ENCODE results near the gene PSAPL1. TPM values are rescaled to one million over a fixed set of nuclear protein-coding genes. Genes with fewer than 3 reads are reported as not detected.

The PSAPL1 gene
- total and polyA plus RNA-seq, 7 donors, result 0.01 TPM; not detected in 6

DNA sequence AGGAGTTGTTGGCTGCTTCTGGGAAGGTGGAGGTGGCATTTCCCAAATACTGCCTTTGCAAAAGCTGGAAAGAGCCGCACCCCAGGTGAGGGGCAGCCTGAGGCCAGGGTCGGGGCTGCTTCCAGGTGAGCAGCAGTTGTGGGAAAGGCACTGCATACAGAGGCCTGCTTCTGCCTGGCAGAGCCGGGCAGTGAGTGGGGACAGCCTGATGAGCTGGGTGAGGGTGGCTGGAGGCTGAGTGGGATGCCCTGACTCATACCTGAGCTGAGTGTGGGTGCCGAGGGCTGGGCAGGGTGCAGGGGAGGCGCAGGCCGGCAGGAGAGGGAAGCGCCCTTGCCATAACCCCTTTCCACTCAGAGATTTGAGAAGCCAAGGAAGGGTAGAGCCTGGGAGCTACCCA, 6.5 kb upstream of the PSAPL1 start:
- H3K4me1 ChIP-seq, result no peaks in the 10 kb centered on the region

DNA sequence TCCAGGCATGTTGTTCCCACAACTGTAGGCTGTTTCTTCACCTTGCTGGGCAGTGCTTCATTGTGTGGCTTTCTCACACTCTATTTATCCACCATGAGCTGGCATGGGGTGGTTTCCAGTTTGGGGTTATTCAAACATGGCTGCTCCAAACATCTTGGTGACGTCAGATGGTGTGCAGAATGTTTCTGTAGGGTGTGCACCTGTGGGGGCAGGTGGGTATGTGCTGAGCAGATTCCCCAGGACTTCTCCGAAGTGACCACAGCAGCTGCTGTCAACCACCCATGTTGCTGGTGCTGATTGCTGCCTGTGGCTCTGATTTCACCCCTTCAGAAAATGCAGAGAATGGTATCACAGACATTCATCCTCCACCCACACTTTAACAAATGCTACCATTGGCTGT, 5.0 kb upstream of the PSAPL1 start:
- H3K27me3 ChIP-seq, result no peaks in the 10 kb centered on the region
- no peak overlapping the region for H3K27ac ChIP-seq
- WGBS, 2 donors, result 94% methylated on average over 2 of the region's 2 CpGs
- no peak overlapping the region for H3K4me3 ChIP-seq
- peaks cover 0 to 6% (median 0%) of the 10 kb centered on the region in 4 donors for H3K4me1 ChIP-seq
- no peaks in the 10 kb centered on the region for H3K9me3 ChIP-seq
- TF ChIP-seq, protein P1, sequence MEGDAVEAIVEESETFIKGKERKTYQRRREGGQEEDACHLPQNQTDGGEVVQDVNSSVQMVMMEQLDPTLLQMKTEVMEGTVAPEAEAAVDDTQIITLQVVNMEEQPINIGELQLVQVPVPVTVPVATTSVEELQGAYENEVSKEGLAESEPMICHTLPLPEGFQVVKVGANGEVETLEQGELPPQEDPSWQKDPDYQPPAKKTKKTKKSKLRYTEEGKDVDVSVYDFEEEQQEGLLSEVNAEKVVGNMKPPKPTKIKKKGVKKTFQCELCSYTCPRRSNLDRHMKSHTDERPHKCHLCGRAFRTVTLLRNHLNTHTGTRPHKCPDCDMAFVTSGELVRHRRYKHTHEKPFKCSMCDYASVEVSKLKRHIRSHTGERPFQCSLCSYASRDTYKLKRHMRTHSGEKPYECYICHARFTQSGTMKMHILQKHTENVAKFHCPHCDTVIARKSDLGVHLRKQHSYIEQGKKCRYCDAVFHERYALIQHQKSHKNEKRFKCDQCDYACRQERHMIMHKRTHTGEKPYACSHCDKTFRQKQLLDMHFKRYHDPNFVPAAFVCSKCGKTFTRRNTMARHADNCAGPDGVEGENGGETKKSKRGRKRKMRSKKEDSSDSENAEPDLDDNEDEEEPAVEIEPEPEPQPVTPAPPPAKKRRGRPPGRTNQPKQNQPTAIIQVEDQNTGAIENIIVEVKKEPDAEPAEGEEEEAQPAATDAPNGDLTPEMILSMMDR (IDR thresholded peaks at IDR 0.05), result no peak
- TF ChIP-seq POLR2A (IDR thresholded peaks at IDR 0.05), result no peak
- no peak for TF ChIP-seq POLR2AphosphoS5 (IDR thresholded peaks at IDR 0.05)
- no peak for TF ChIP-seq EP300 (IDR thresholded peaks at IDR 0.05)
- intact Hi-C loops (cut with DNase I), result no loop called here
- no peaks in the 10 kb centered on the region for H3K36me3 ChIP-seq
- DNase-seq, result no peak

More for the DNA sequence above, 6.5 kb upstream of the PSAPL1 start:
- no peaks in the 10 kb centered on the region for H3K27me3 ChIP-seq
- no peaks in the 10 kb centered on the region for H3K36me3 ChIP-seq
- no peak overlapping the region for H3K4me3 ChIP-seq
- no peak overlapping the region for H3K27ac ChIP-seq
- 75 to 83% methylated on average over 7 of the region's 7 CpGs for WGBS, 2 donors
- DNase-seq, result no peak
- intact Hi-C loops (cut with DNase I), result no loop called here
- TF ChIP-seq, protein P1 (IDR thresholded peaks at IDR 0.05), result no peak
- TF ChIP-seq POLR2AphosphoS5 (IDR thresholded peaks at IDR 0.05) (no peak), EP300 (IDR thresholded peaks at IDR 0.05) (no peak)
- no peaks in the 10 kb centered on the region for H3K9me3 ChIP-seq

DNA sequence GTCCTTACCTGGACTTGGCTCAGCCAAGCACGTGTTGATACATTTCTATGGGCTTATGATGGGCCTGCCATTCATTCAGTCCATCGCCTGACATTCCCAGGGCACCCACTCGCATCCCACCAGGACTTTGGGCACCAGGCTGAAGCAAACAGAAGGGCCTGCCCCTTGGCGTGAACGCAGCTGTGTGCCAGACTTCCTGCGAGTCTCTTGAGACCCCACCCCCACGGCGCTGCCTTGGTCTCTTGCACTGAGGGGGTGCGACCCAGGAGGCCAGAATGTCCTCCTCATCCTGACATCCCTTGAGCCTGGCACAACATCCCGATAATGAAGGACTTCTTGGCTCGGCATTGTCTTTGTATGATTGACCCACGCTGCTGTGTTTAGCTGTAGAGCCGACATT, 1.5 kb upstream of the PSAPL1 start:
- no peak overlapping the region for H3K27ac ChIP-seq
- DNase-seq, result no peak
- intact Hi-C loops (cut with DNase I), result no loop called here
- no peak overlapping the region for H3K4me3 ChIP-seq
- H3K36me3 ChIP-seq, result no peaks in the 10 kb centered on the region
- TF ChIP-seq EP300 (IDR thresholded peaks at IDR 0.05) (no peak), POLR2AphosphoS5 (IDR thresholded peaks at IDR 0.05) (no peak), POLR2A (IDR thresholded peaks at IDR 0.05) (no peak)
- TF ChIP-seq, protein P1 (IDR thresholded peaks at IDR 0.05), result no peak
- peaks cover 0 to 7% (median 0%) of the 10 kb centered on the region in 4 donors for H3K4me1 ChIP-seq
- no peaks in the 10 kb centered on the region for H3K9me3 ChIP-seq
- no peaks in the 10 kb centered on the region for H3K27me3 ChIP-seq
- 82 to 85% methylated on average over 13 of the region's 13 CpGs for WGBS, 2 donors

DNA sequence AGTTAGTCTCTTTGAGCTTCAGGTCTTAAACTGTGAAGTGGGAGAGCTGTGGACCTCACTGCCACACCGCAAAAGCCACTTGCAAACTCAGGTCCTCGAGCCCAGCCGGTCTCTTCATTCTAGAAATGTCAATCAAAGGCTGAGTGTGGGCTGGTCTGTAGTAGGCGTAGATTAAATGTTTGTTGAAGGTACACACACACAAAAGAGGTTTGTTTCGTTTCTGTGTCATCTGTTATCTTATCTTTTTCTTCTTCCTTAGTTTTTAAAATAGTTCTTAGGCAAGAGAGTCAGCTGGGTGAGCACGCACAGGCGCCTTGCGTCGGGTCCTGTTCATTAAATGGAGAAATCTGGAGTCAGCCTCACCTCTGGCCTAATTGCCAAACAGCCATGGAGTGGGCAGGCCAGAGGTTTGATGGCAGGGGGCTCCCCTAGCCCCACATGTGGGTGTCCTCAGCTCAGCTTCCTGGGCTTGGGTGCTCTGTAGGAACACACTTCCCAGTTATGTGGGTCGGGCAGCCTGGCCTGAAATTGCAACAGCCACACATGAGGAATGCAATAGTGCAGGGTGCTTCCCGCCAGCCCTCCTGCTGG, 836 bp upstream of the PSAPL1 start:
- Histone ChIP-seq H3K36me3 (no peaks in the 10 kb centered on the region), H3K4me1 (peaks cover 0 to 7% (median 0%) of the 10 kb centered on the region in 4 donors), H3K27ac (no peak overlapping the region), H3K27me3 (no peaks in the 10 kb centered on the region), H3K4me3 (no peak overlapping the region), H3K9me3 (no peaks in the 10 kb centered on the region)
- 74 to 78% methylated on average over 11 of the region's 11 CpGs for whole genome bisulfite sequencing, 2 donors
- no peak for DNase-seq
- no peak for TF ChIP-seq POLR2AphosphoS5 (IDR thresholded peaks at IDR 0.05)
- no peak for TF ChIP-seq POLR2A (IDR thresholded peaks at IDR 0.05)
- TF ChIP-seq, protein P1 (IDR thresholded peaks at IDR 0.05), result no peak
- TF ChIP-seq EP300 (IDR thresholded peaks at IDR 0.05), result no peak
- intact Hi-C loops (cut with DNase I), result no loop called here
